ENCODE data around the gene CCDC12.

Gene CCDC12

DNA sequence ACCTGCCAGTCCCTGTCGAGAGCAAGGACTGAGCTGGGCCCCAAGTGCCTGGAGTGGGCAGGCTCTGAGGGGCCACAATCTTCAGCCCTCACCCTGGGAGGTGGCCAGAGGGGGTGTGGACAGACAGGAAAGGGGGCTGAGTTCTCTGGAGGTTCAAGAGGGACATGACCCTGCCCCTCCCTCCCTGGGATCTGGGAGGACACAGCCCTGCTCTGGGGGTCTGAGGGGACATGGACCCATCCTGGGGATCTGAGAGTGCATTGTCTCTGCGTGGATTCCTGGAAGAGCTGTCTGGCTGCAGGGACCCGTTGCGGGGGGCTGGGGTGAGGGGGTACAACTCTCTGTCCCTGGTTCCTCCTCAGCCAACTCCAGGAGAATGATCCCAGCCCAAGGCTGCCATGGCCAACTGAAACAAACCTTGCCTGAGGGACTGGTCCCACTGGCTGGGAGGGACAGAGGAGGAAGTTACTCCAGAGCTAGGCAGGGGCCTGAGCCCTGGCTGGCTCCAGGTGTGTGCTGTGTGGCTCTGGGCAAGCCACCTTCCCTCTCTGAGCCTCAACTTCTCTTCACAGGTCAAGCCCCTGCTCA is 70.0 kb downstream of the CCDC12 start:
- no peak for DNase-seq (ENCODE audit: extremely low read depth, low read depth)
- no peak overlapping the region for H3K4me3 ChIP-seq (replicated peaks; ENCODE audit: low read depth, low read length)
- TF ChIP-seq, protein P1, sequence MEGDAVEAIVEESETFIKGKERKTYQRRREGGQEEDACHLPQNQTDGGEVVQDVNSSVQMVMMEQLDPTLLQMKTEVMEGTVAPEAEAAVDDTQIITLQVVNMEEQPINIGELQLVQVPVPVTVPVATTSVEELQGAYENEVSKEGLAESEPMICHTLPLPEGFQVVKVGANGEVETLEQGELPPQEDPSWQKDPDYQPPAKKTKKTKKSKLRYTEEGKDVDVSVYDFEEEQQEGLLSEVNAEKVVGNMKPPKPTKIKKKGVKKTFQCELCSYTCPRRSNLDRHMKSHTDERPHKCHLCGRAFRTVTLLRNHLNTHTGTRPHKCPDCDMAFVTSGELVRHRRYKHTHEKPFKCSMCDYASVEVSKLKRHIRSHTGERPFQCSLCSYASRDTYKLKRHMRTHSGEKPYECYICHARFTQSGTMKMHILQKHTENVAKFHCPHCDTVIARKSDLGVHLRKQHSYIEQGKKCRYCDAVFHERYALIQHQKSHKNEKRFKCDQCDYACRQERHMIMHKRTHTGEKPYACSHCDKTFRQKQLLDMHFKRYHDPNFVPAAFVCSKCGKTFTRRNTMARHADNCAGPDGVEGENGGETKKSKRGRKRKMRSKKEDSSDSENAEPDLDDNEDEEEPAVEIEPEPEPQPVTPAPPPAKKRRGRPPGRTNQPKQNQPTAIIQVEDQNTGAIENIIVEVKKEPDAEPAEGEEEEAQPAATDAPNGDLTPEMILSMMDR (IDR thresholded peaks at IDR 0.05; ENCODE audit: low read depth, low read length, missing control alignments) = no peak

DNA sequence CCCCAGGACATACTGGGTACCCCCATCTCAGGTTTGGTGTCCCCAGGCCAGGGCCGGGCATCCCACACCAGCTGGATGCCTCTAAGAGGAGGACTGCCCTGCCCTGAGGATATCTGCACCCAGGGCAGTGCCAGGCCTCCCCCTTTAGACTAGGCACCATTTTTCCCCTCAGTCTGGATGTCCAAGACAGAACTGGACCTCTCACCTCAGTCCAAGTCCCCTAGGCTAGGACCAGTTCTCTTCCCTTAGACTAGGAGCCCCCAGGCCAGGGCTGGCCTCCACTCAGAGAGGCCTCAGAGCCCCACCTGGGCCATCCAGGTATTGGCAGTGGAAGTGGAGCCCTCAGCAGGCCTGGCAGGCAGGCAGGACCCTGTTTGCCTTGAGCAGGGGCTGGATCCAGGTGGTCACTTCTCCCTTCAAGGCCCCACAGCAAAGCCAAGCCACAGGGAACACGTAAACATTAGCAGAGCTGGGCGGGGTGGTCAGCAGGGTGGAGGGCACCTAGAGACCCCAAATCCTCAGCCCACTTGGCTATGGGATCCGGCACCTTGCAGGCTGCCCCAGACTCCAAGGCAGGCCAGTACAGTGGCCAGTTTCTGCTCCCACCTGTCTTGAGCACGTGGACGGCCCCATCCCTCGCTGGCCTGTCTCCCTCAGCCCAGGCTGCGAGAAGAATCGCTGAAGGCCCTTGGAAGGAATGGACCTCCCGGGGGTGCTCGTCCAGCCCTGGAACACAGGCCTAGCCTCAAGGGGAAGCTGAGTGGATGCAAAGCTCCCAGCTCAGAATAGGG is 70.7 kb downstream of the CCDC12 start:
- no peak overlapping the region for H3K4me3 ChIP-seq (replicated peaks; ENCODE audit: low read depth, low read length)
- TF ChIP-seq, protein P1 (IDR thresholded peaks at IDR 0.05; ENCODE audit: low read depth, low read length, missing control alignments) = no peak
- no peak for DNase-seq (ENCODE audit: extremely low read depth, low read depth)

DNA sequence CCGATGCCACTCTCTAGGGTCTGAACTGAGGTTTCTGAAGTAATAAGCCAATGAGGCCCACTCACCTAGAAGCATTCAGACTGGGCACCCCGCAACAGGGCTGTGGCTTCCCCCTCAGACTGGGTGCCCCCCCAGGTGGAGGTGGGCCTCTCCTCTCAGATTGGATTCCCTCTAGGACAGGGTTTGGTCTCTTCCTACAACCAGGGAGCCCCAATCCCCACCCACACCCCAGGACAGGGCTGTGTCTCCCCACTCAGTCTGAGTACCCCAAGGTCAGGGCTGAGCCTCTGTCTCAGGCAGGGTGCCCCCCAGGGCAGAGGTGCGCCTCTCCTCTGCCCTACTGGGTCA is 71.4 kb downstream of the CCDC12 start:
- TF ChIP-seq, protein P1 (IDR thresholded peaks at IDR 0.05; ENCODE audit: low read depth, low read length, missing control alignments) = no peak
- DNase-seq (ENCODE audit: extremely low read depth, low read depth) = no peak
- no peak overlapping the region for H3K4me3 ChIP-seq (replicated peaks; ENCODE audit: low read depth, low read length)

DNA sequence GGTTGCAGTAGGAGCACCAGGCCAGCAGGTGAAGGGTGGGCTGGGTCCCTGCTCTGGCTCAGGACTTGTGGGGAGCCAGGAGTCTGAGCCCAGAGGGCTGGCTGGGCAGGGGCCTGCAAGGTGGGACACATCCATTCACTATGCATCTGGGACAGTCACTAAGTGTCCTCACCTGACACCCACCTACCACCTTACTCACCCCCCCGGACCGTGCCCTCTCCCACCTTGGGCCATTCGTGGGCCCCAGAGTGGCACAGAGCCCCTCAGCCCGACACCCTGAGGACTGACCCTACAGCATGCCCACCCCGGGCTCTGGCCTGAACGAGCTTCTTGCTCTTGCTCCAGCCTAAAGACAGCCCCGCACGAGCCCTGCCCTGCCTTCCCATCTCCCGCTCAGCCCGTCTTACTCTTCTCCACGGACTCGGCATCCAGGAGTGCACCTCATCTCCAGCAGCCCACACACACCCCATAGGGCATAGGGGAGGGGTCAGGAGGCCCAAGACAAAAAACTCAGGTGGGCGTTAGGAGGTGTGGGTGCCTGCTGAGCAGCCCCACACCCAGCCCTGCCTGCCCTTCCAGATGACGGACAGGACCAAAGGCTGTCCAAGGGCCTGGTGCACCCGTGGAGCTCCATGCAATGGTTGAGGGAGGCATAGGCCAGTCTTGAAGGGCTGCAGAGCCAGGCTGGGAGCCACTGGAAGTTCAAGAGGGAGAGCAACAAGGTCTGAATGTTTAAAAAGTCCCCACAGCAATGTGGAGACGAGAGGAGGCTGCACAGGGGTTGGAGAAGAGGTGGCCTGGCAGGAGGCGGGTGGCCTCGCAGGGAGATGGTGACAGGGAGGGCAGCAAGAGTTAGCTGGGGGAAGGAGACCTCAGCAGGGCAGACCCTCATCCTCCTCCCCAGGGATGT is 72.0 kb downstream of the CCDC12 start:
- TF ChIP-seq, protein P1 (IDR thresholded peaks at IDR 0.05; ENCODE audit: low read depth, low read length, missing control alignments) = no peak
- DNase-seq (ENCODE audit: extremely low read depth, low read depth) = no peak
- H3K4me3 ChIP-seq (replicated peaks; ENCODE audit: low read depth, low read length) = no peak overlapping the region

DNA sequence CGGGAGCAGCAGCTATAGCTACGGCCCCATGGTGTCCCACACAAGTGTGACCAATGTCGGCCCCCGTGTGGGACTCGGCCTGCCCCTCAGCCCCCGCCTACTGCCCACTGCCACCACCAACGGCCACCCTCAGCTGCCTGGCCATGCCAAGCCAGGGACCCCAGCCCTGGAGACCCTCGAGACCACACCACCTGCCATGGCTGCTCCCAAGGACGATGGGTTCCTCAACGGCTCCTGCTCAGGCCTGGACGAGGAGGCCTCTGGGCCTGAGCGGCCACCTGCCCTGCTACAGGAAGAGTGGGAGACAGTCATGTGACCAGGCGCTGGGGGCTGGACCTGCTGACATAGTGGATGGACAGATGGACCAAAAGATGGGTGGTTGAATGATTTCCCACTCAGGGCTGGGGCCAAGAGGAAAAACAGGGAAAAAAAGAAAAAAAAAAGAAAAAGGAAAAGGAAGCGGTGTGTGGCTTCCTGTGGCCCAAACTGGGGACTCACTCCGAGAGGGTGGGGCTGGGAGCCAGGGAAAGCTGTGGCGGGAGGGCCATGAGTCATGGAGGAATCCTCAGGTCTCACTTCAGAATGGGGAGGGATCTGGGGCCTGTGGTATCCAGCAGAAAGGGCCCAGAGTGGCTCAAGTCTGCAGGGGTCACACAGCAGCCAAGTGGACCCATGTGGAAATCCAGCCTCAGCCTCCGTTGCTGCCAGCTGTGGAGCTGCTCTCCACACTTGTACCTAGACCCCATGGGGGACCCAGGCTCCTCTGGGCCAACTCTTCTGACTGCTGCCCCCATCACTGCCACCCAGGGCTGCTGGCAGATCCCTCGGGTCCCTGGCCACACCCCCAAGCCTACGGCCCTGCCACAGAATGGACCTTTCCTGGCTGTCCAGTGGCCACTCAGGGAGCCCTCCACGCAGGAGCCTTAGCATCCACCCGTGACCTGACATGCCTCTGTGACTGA is 72.9 kb downstream of the CCDC12 start:
- no peak overlapping the region for H3K4me3 ChIP-seq (replicated peaks; ENCODE audit: low read depth, low read length)
- peak; percentile 52 for DNase-seq (ENCODE audit: extremely low read depth, low read depth)
- TF ChIP-seq, protein P1 (IDR thresholded peaks at IDR 0.05; ENCODE audit: low read depth, low read length, missing control alignments) = no peak

DNA sequence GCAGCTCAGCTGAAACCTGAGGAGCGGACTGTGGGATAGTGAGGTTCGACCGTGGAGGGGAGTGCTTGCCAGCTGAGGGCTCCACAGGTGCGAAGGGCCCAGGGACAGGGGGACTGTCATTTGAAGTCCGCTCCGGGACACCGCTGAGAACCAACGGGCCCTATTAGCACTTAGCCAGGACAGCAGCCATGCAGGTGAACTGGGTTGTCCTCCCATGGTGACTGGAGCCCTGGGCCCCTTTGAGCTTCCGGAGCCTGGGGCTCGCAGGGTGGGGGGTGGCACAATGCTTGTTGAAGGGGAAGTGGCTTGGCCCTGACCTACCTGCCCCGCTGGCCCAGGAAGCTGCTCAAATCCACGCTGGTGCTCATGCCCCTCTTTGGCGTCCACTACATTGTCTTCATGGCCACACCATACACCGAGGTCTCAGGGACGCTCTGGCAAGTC is 74.3 kb downstream of the CCDC12 start:
- no peak for DNase-seq (ENCODE audit: extremely low read depth, low read depth)
- TF ChIP-seq, protein P1 (IDR thresholded peaks at IDR 0.05; ENCODE audit: low read depth, low read length, missing control alignments) = no peak
- no peak overlapping the region for H3K4me3 ChIP-seq (replicated peaks; ENCODE audit: low read depth, low read length)
